ENCODE data around the gene FOLR2.
"Not testable (repeated sequence)": the region's sequence is repeated elsewhere in the genome, so short reads cannot be mapped to it uniquely, and the experiment has no call there.

Gene FOLR2

DNA sequence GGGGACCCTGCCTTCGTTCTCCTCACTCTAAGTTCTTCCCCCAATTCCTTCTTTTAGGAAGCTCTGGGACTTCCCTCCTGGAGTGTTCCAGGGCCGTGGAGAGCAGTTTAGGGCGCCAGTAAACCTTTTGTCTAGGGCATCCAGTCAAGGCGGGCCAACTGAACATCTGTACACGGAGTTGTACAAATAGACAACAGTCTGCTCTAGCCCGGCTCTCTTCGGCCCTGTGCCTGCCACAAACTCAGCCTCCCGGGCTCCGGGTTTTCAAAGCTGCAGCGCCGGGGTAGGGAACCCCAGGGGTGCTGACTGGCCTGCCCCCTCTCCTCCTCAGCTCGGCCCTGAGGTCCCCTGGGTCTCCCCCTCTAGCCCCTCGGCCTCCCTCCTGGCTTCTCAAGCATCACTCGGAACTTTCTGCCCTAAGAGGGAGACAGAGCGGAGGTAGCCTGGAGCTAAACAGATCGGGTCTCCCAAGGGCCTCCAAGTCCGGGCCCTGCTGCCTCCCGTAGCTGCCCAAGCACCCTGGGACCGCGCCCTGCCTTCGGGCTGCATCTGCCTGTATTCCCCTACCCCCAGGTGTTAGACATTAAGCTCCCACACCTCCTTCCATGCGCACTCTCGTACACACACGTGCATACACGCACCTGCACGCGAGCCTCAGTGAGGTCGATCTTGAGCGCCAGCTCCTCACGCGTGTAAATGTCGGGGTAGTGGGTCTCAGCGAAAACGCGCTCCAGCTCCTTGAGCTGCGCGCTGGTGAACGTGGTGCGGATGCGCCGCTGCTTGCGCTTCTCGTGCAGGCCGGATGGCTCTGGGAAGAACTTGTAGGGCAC, 24.1 kb downstream of the FOLR2 start:
- no peak for DNase-seq (ENCODE audit: low spot score)

- no peak for DNase-seq (ENCODE audit: low spot score)
Measured at GRCh38 chr11:72241291-72241781, 24.7 kb downstream of the FOLR2 start.

GRCh38 chr11:72242141-72242540, 25.5 kb downstream of the FOLR2 start:
- DNase-seq (ENCODE audit: low spot score): no peak

- DNase-seq (ENCODE audit: low spot score): no peak
Measured at GRCh38 chr11:72243173-72244059, 26.8 kb downstream of the FOLR2 start.

GRCh38 chr11:72244060-72244360, 27.4 kb downstream of the FOLR2 start, which contains the start of gene PHOX2A:
PHOX2A (minus strand) TSS chr11:72244176; CDS start chr11:72244004, 172 bp downstream.
- no peak for DNase-seq (ENCODE audit: low spot score)

- no peak for DNase-seq (ENCODE audit: low spot score)
Measured at GRCh38 chr11:72244361-72245262, 28.0 kb downstream of the FOLR2 start.

DNA sequence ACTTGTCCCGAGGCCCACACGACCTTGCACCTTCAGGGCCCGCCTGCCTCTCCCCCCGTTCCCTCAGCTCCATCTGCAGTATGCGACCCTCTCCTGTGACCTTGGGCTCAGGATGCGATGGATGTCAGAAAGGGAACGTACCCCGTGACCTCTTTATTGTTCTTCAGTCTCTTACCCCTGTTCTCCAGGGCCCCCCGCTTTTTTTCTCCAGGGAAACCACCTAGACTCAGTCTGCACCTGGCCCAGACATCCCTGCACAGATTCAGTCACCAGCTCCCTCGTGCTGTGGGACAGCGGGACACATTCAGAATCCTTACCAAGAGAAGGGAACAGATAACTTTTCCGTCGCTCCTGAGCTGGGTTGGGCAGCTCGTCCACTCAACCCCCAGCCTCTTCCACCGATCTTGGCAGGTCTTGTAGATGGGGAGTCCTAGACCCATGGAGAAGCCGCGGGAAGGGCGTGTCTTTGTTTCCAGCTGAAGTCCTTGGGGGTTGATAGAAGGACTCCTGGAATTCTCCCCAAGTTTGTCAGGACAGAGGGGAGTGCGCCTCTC, 28.7 kb downstream of the FOLR2 start:
- no peak for DNase-seq (ENCODE audit: low spot score)

- no peak for DNase-seq (ENCODE audit: low spot score)
Measured at GRCh38 chr11:72247584-72247983, 31.0 kb downstream of the FOLR2 start.

DNA sequence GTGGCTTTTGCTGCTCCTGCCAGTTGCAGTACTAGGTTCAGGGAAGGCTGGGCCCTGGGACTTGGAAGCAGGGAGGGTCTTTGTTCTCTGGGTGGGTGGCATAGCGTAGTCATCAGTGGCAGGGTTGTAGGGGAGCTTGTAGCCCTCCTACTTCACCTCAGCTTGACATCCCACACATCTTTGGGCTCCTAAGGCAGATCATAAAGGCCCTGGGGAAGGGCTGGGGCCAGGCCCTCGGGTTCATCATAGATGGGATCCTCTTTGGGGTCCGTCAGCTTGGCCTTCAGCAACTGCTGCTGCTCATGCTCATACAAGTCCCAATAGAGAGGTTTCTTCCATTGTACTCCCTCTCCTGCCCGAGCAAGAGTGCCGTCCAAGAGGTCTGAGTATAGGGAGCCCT, 33.4 kb downstream of the FOLR2 start:
- DNase-seq (ENCODE audit: low spot score): no peak

DNA sequence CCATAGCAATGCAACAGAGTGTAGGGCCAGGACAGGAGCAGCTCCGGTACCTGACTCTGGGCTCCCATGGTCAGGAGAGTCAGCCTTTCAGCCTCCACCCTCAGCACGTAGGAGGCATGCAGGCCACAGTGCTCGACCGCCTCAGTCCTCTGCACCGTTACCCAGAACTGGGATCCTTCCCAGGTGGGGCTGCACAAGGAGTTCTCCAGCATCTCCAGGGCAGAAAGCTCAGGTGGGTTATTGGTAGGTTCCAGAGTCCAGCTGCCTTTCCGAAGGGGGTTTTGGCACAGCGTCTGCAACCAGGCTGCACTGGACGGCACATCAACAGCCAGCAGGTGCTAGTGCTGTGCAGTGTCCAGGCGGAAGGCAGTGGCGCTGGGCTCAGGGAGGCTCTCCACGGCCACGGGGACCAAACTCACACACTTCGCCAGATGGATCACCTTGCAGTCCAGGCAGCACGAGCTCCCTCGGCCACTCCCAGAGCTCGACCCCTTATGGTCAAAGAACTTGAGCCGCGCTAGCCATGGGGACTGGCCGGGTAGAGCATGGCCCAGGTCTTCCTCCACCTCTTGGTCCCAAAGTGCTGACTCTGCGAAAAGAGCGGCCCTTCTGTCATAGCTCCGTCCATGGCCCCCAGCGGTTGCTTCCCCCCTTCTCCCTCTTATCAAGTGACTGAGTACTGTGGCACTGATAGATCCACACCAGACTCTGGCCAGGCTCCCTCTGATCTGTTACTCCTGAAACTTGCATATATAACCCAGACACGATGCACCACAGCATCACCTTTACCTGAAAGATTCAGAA, 34.3 kb downstream of the FOLR2 start:
- no peak for DNase-seq (ENCODE audit: low spot score)

- DNase-seq (ENCODE audit: low spot score): no peak
Measured at GRCh38 chr11:72251614-72252013, 35.0 kb downstream of the FOLR2 start.

DNA sequence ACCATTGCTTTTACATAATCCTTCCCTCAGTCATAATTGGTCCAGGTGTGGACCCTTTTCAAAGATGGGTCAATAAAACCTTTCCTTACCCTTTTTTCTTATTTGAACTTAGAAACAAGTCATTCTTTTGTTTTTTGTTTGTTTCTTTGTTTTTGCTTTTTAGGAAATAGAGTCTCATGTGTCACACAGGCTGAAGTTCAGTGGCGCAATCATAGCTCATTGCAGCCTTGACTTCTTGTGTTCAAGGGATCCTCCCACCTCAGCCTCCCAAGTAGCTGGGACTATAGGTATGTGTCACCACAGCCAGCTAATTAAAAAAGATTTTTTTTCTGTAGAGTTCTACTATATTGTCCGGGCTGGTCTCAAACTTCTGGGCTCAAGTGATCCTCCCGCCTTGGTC, 36.8 kb downstream of the FOLR2 start:
- no peak for DNase-seq (ENCODE audit: low spot score)

DNA sequence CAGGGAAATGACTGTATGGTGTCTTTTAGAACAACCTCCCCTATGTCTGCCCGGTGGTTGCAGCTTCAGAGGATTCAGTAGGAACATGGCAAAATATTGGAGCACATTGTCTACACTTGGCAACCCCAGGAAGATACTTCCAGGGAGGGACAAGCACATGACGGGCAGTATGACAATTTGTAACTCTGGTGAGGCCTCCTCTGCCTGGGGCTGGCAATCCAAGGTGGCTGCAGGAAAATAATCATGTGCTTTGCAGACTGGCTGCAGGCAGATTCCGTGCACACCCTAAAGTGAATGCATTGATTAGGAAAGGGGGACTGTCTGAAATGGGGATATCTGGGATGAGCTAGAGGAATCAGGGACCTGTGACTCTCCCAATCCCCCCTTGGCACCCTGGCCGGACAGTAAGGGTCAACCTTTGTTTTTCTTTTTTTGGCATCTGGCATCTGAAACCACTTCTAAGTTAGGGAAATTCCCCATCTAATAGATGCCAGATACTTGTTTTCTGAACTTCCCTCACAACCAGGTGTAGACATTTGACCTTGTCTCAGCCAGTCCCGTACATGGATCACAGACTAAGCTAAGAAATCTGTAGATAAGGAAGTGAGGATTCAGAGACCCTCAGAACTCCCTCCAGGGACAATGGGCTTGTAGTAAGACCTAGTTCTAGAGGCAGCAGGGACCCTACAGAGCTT, 37.9 kb downstream of the FOLR2 start:
- DNase-seq (ENCODE audit: low spot score): no peak

DNA sequence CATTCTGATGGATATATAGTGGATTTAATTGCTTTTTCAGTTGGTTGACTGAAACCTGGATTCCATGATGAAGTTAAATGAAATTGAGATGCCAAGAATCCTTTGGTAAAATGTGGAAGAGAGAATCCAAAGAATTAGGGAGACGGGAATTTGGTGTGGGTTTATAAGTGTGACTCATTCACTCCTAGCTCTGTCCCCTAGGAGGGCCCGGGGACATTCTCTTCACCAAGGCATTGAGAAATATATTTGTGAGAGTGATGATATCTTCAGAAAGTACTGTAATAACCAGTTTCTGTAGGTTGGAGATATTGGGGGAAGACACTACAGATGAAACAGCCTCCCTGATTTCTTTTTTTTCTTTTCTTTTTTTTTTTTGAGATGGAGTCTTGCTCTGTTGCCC, 41.0 kb downstream of the FOLR2 start:
- no peak for DNase-seq (ENCODE audit: low spot score)

- DNase-seq (ENCODE audit: low spot score): no peak
Measured at GRCh38 chr11:72259490-72259889, 42.9 kb downstream of the FOLR2 start.

GRCh38 chr11:72260574-72260973, 44.0 kb downstream of the FOLR2 start:
- no peak for DNase-seq (ENCODE audit: low spot score)

DNA sequence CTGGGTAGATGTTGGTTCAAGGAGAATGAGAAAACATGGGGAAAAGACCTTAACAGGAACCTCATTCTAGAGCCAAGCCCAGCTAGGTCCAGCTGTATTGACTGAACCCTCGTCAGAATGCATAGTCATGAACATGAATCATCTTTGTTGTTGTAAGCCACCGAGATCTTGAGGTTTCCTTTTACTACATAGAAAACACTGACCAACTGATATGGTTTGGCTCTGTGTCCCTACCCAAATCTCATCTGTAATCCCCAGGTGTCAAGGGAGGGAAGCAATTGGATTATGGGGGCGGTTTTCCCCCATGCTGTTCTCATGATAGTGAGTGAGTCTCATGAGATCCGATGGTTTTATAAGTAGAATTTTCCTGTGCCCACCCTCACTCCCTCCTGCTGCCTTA, 46.8 kb downstream of the FOLR2 start:
- DNase-seq (ENCODE audit: low spot score): no peak

GRCh38 chr11:72265951-72266350, 49.4 kb downstream of the FOLR2 start:
- no peak for DNase-seq (ENCODE audit: low spot score)

- DNase-seq (ENCODE audit: low spot score): not testable (repeated sequence)
Measured at GRCh38 chr11:72266960-72267359, 50.4 kb downstream of the FOLR2 start.

GRCh38 chr11:72267956-72268617, 51.5 kb downstream of the FOLR2 start:
- no peak for DNase-seq (ENCODE audit: low spot score)
